ENCODE data around the gene ROGDI. TPM values are rescaled to one million over a fixed set of nuclear protein-coding genes. Genes with fewer than 3 reads are reported as not detected.

The ROGDI gene
- total and polyA plus RNA-seq, 2 experiments from 2014 or later, result 21.4 to 27.3 TPM

DNA sequence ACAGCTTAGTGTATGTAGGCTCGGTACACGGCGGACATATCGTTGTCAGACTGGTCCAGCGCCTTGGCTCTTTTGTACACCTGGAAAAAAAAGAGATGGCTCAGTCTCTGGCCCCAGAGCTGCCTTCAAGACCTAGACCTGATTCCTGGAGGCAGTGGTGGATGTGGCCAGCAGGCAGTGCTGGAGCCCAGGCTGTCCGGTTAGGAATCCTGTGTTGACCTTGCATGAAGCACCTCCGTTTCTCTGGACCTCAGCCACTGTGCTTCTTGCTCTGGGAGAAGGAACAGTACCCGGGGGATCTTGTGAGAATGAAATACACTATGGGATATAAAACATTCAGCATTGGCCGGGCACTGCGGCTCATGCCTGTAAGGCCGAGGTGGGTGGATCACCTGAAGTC is 2.8 kb upstream of the ROGDI start:
- Histone ChIP-seq H3K36me3 (ENCODE audit: low read depth) (peaks cover 11% of the 10 kb centered on the region; the same call in 1 of the 2 replicates), H3K4me3 (no peak overlapping the region), H4K20me1 (ENCODE audit: insufficient read depth) (no peaks in the 10 kb centered on the region), H3K4me1 (ENCODE audit: insufficient read depth) (no peaks in the 10 kb centered on the region; the same call in none of the 2 replicates), H3K27me3 (replicated peaks; ENCODE audit: insufficient read depth) (no peaks in the 10 kb centered on the region), H3K9ac (no peak overlapping the region), H3K27ac (no peak overlapping the region), H2AFZ (no peak overlapping the region), H3K9me2 (ENCODE audit: insufficient read depth) (no peaks in the 10 kb centered on the region), H3F3A (ENCODE audit: insufficient read depth) (peaks cover 9% of the 10 kb centered on the region; the same call in 1 of the 2 replicates), H3K4me2 (ENCODE audit: unreplicated experiment) (no peak overlapping the region), H3K79me2 (ENCODE audit: insufficient read depth) (no peaks in the 10 kb centered on the region), H3K9me3 (ENCODE audit: low read depth) (no peaks in the 10 kb centered on the region)
- no peak for DNase-seq
- TF ChIP-seq EZH2phosphoT487 (IDR thresholded peaks at IDR 0.05; ENCODE audit: insufficient read depth, low read depth) (no peak), EZH2 (IDR thresholded peaks at IDR 0.05; ENCODE audit: insufficient read depth, poor library complexity, severe bottlenecking) (no peak)
- 95 to 98% methylated on average over 6 to 11 of the region's 11 CpGs for WGBS, 2 experiments (ENCODE audit: low coverage in 1 of 2, low lambda C conversion rate in 2 of 2, missing lambda C conversion rate in 2 of 2)
- in situ Hi-C loops (cut with MboI), result no loop called here

DNA sequence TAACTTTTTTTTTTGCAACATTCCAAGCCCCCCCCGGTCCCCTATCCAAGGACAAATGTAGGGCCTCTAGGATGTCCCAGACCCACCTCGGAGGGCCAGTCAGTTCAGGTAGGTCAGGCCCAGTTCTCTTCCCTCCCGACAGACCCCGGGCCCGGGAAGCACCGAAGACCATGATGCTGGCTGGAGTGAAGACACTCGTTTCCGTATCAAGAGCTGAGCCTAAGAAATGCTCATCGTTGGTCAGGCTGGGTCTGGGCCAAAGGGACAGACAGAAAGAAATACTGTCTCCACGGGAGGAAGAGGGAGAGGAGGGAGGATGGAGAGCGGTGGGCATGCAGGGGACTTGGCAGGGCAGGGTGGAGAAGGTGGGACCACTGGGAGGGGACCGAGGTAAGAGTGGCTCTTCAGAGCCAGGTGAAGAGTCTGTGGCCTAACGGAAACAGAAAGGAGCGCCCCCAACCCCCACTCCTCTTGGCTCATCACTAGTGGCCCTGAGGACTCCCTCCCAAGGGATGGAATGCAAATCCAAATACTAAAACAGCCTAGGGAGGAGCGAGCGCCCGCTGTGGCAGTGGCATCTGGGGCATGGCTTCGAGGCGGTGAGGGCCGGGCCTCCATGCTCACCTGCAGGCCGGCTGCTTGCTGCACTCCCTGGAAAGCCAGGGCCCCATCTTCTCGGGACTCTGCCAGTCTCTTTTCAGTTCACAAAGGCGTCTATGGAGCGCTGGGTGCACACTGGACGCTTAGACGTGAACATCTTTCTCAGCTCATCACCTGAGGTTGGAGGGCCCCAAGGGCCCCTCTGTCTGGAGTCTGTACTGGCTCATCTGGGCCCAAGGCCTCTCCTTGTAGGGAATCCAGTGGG is 1.7 kb upstream of the ROGDI start:
- Histone ChIP-seq H3K4me2 (ENCODE audit: unreplicated experiment) (no peak overlapping the region), H3K9me2 (ENCODE audit: insufficient read depth) (no peaks in the 10 kb centered on the region), H3K9ac (no peak overlapping the region), H3K36me3 (ENCODE audit: low read depth) (peaks cover 3% of the 10 kb centered on the region; the same call in 1 of the 2 replicates), H3K4me3 (no peak overlapping the region), H3K79me2 (ENCODE audit: insufficient read depth) (no peaks in the 10 kb centered on the region), H3K9me3 (ENCODE audit: low read depth) (no peaks in the 10 kb centered on the region), H3K4me1 (ENCODE audit: insufficient read depth) (no peaks in the 10 kb centered on the region; the same call in none of the 2 replicates), H3F3A (ENCODE audit: insufficient read depth) (peaks cover 9% of the 10 kb centered on the region; the same call in 1 of the 2 replicates), H3K27ac (no peak overlapping the region), H4K20me1 (ENCODE audit: insufficient read depth) (no peaks in the 10 kb centered on the region), H2AFZ (no peak overlapping the region), H3K27me3 (replicated peaks; ENCODE audit: insufficient read depth) (no peaks in the 10 kb centered on the region)
- no peak for DNase-seq
- TF ChIP-seq EZH2 (IDR thresholded peaks at IDR 0.05; ENCODE audit: insufficient read depth, poor library complexity, severe bottlenecking), result no peak
- TF ChIP-seq EZH2phosphoT487 (IDR thresholded peaks at IDR 0.05; ENCODE audit: insufficient read depth, low read depth), result no peak
- in situ Hi-C loops (cut with MboI), result no loop called here
- WGBS, 2 experiments (ENCODE audit: low coverage in 1 of 2, low lambda C conversion rate in 2 of 2, missing lambda C conversion rate in 2 of 2), result 84 to 90% methylated on average over 26 of the region's 26 CpGs

DNA sequence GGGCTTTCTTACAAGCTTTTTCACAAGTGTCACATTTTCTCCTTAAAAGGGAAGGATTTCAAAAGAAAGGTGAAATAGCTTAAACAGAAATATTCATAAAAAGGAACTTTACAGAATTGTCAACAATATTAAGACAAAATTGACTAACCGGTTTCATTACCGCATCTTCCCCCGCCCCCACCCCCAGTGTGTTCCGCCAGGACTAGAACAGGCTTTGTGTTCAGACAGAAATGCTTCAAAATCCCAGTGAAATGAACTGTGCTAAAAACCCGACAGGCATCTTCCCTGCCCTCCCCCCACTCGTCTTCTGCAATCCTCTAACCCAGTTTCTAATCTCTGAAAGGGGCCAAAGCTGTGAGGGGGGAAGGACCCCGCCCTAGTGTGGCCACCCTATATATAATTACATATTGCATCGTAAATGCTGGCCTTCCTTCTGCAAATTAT is 990 bp upstream of the ROGDI start:
- H3K4me3 ChIP-seq, result peak overlapping the region; percentile 83
- peak overlapping the region; percentile 61 for H3K27ac ChIP-seq
- in situ Hi-C loops (cut with MboI), result no loop called here
- peaks cover 5% of the 10 kb centered on the region; the same call in 1 of the 2 replicates for H3F3A ChIP-seq (ENCODE audit: insufficient read depth)
- TF ChIP-seq EZH2phosphoT487 (IDR thresholded peaks at IDR 0.05; ENCODE audit: insufficient read depth, low read depth) (no peak), EZH2 (IDR thresholded peaks at IDR 0.05; ENCODE audit: insufficient read depth, poor library complexity, severe bottlenecking) (no peak)
- no peaks in the 10 kb centered on the region for H3K36me3 ChIP-seq (ENCODE audit: low read depth)
- DNase-seq, result peak; percentile 9
- H3K27me3 ChIP-seq (replicated peaks; ENCODE audit: insufficient read depth), result no peaks in the 10 kb centered on the region
- H3K4me1 ChIP-seq (ENCODE audit: insufficient read depth), result no peaks in the 10 kb centered on the region; the same call in none of the 2 replicates
- no peaks in the 10 kb centered on the region for H4K20me1 ChIP-seq (ENCODE audit: insufficient read depth)
- H3K9me2 ChIP-seq (ENCODE audit: insufficient read depth), result no peaks in the 10 kb centered on the region
- WGBS, 2 experiments (ENCODE audit: low coverage in 1 of 2, low lambda C conversion rate in 2 of 2, missing lambda C conversion rate in 2 of 2), result 47 to 50% methylated on average over 8 of the region's 8 CpGs
- peak overlapping the region; percentile 85 for H3K4me2 ChIP-seq (ENCODE audit: unreplicated experiment)
- peak overlapping the region; percentile 78 for H3K9ac ChIP-seq
- H3K79me2 ChIP-seq (ENCODE audit: insufficient read depth), result no peaks in the 10 kb centered on the region
- peak overlapping the region; percentile 86 for H2AFZ ChIP-seq
- no peaks in the 10 kb centered on the region for H3K9me3 ChIP-seq (ENCODE audit: low read depth)

- Histone ChIP-seq H3K36me3 (ENCODE audit: low read depth) (no peaks in the 10 kb centered on the region), H3K9me2 (ENCODE audit: insufficient read depth) (no peaks in the 10 kb centered on the region), H3K27me3 (replicated peaks; ENCODE audit: insufficient read depth) (no peaks in the 10 kb centered on the region), H2AFZ (peak overlapping the region; percentile 86), H3K4me1 (ENCODE audit: insufficient read depth) (no peaks in the 10 kb centered on the region; the same call in none of the 2 replicates), H3F3A (ENCODE audit: insufficient read depth) (peaks cover 5% of the 10 kb centered on the region; the same call in 1 of the 2 replicates), H3K9me3 (ENCODE audit: low read depth) (no peaks in the 10 kb centered on the region), H3K4me3 (peak overlapping the region; percentile 83), H3K4me2 (ENCODE audit: unreplicated experiment) (peak overlapping the region; percentile 85), H3K27ac (peak overlapping the region; percentile 61), H4K20me1 (ENCODE audit: insufficient read depth) (no peaks in the 10 kb centered on the region), H3K79me2 (ENCODE audit: insufficient read depth) (no peaks in the 10 kb centered on the region), H3K9ac (peak overlapping the region; percentile 78)
- peak; percentile 97 for DNase-seq
- in situ Hi-C loops (cut with MboI), result no loop called here
- no peak for TF ChIP-seq EZH2phosphoT487 (IDR thresholded peaks at IDR 0.05; ENCODE audit: insufficient read depth, low read depth)
- TF ChIP-seq EZH2 (IDR thresholded peaks at IDR 0.05; ENCODE audit: insufficient read depth, poor library complexity, severe bottlenecking), result no peak
- WGBS, 2 experiments (ENCODE audit: low coverage in 1 of 2, low lambda C conversion rate in 2 of 2, missing lambda C conversion rate in 2 of 2), result 1 to 2% methylated on average over 56 to 57 of the region's 59 CpGs
These were observed 340 bp upstream of the ROGDI start for GRCh38 chr16:4802659-4803287.
